GM18499 (cell line): ENCODE data around the gene PCDHA6.
"Not testable (repeated sequence)": the region's sequence is repeated elsewhere in the genome, so short reads cannot be mapped to it uniquely, and the experiment has no call there.

Experiments
- ATAC-seq: cut with Tn5 transposase; IDR thresholded peaks from one replicate; pipeline ENCODE4 v1.9.1; 2021; ENCODE audit warnings: moderate number of reproducible peaks; ENCODE audit not compliant: insufficient read depth, unreplicated experiment

Gene PCDHA6

DNA sequence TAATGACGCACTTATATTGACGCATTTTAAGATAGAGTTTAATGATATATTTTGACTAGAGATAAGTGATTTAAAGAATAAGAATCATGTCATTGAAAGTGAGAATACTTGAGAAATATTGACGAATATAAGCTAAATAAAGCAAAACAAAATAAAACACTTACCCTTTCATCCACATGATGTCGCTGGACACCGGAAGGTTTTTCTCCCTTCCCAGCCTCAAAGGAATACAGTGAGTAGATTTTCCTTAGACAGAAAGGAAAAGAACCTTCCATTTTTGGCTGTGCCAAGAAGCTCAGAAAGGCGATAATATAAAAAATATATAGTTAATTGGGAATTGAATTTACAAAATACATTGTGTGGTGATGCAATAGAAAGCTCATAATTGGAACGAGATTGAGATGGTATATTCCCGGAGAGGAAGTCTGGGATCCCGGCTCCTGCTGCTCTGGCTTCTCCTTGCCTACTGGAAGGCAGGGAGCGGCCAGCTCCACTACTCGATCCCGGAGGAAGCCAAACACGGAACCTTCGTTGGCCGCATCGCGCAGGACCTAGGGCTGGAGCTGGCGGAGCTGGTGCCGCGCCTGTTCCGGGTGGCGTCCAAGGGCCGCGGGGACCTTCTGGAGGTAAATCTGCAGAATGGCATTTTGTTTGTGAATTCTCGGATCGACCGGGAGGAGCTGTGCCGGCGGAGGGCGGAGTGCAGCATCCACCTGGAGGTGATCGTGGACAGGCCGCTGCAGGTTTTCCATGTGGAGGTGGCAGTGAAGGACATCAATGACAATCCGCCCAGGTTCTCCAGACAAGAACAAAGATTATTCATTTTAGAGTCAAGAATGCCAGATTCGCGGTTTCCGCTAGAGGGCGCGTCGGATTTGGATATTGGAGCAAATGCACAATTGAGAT, 6.1 kb upstream of the PCDHA6 start, which contains the start of gene PCDHA5:
TSS of gene PCDHA5 (plus strand) at position 239 of the 906 bp plus-strand sequence.
- ATAC-seq, result no peak

DNA sequence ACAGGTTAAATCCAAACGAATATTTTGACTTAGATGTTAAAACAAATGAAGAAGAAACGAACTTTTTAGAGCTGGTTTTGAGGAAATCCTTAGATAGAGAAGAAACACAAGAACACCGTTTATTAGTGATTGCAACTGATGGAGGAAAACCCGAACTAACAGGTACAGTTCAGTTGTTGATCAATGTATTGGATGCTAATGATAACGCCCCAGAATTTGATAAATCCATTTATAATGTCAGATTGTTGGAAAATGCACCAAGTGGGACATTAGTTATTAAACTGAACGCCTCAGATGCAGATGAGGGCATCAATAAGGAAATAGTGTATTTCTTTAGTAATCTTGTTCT, 5.5 kb upstream of the PCDHA6 start:
- ATAC-seq, result no peak

DNA sequence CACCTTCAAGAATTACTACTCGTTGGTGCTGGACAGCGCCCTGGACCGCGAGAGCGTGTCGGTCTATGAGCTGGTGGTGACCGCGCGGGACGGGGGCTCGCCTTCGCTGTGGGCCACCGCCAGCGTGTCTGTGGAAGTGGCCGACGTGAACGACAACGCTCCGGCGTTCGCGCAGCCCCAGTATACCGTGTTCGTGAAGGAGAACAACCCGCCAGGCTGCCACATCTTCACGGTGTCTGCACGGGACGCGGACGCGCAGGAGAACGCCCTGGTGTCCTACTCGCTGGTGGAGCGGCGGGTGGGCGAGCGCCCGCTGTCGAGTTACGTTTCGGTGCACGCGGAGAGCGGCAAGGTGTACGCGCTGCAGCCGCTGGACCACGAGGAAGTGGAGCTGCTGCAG, 4.8 kb upstream of the PCDHA6 start:
- not testable (repeated sequence) for ATAC-seq

DNA sequence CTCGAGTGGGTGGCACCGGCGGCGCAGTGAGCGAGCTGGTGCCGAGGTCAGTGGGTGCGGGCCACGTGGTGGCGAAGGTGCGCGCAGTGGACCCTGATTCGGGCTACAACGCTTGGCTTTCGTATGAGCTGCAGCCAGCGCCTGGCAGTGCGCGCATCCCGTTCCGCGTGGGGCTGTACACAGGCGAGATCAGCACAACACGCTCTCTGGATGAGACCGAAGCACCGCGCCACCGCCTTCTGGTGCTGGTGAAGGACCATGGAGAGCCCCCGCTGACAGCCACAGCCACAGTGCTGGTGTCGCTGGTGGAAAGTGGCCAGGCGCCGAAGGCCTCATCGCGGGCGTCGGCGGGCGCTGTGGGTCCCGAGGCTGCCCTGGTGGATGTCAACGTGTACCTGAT, 4.3 kb upstream of the PCDHA6 start:
- no peak for ATAC-seq

DNA sequence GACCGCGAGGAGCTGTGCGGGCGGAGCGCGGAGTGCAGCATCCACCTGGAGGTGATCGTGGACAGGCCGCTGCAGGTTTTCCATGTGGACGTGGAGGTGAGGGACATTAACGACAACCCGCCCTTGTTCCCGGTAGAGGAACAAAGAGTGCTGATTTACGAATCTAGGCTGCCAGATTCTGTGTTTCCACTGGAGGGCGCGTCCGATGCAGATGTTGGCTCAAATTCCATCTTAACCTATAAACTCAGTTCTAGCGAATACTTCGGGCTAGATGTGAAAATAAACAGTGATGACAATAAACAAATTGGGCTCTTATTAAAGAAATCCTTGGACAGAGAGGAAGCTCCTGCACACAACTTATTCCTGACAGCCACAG, 590 bp downstream of the PCDHA6 start:
- ATAC-seq, result no peak

GRCh38 chr5:140829511-140830501, 2.0 kb downstream of the PCDHA6 start:
- not testable (repeated sequence) for ATAC-seq

GRCh38 chr5:140833993-140834392, 6.2 kb downstream of the PCDHA6 start, which contains the start of gene PCDHA7:
Gene PCDHA7 (plus strand): TSS chr5:140834269. CDS start chr5:140834384, 115 bp downstream.
- ATAC-seq, result no peak

GRCh38 chr5:140834439-140835008, 6.8 kb downstream of the PCDHA6 start:
- not testable (repeated sequence) for ATAC-seq

GRCh38 chr5:140835622-140836510, 8.1 kb downstream of the PCDHA6 start:
- no peak for ATAC-seq

GRCh38 chr5:140840978-140841962, 13.5 kb downstream of the PCDHA6 start, which contains the start of gene PCDHA8:
Gene PCDHA8 (plus strand): TSS chr5:140841187. CDS start chr5:140841322, 135 bp downstream.
- no peak for ATAC-seq

GRCh38 chr5:140842798-140843733, 15.3 kb downstream of the PCDHA6 start:
- no peak for ATAC-seq

GRCh38 chr5:140848139-140849102, 20.7 kb downstream of the PCDHA6 start, which contains the start of gene PCDHA9:
Gene PCDHA9 (plus strand): TSS chr5:140848382. CDS start chr5:140848496, 114 bp downstream.
- ATAC-seq, result not testable (repeated sequence)

DNA sequence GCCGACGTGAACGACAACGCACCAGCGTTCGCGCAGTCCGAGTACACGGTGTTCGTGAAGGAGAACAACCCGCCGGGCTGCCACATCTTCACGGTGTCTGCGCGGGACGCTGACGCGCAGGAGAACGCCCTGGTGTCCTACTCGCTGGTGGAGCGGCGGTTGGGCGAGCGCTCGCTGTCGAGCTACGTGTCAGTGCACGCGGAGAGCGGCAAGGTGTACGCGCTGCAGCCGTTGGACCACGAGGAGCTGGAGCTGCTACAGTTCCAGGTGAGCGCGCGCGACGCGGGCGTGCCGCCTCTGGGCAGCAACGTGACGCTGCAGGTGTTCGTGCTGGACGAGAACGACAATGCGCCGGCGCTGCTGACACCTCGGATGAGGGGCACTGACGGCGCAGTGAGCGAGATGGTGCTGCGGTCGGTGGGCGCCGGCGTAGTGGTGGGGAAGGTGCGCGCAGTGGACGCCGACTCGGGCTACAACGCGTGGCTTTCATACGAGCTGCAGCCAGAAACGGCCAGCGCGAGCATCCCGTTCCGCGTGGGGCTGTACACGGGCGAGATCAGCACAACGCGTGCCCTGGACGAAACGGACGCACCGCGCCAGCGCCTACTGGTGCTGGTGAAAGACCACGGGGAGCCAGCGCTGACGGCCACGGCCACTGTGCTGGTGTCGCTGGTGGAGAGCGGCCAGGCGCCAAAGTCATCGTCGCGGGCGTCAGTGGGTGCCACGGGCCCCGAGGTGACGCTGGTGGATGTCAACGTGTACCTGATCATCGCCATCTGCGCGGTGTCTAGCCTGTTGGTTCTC, 22.3 kb downstream of the PCDHA6 start:
- not testable (repeated sequence) for ATAC-seq

DNA sequence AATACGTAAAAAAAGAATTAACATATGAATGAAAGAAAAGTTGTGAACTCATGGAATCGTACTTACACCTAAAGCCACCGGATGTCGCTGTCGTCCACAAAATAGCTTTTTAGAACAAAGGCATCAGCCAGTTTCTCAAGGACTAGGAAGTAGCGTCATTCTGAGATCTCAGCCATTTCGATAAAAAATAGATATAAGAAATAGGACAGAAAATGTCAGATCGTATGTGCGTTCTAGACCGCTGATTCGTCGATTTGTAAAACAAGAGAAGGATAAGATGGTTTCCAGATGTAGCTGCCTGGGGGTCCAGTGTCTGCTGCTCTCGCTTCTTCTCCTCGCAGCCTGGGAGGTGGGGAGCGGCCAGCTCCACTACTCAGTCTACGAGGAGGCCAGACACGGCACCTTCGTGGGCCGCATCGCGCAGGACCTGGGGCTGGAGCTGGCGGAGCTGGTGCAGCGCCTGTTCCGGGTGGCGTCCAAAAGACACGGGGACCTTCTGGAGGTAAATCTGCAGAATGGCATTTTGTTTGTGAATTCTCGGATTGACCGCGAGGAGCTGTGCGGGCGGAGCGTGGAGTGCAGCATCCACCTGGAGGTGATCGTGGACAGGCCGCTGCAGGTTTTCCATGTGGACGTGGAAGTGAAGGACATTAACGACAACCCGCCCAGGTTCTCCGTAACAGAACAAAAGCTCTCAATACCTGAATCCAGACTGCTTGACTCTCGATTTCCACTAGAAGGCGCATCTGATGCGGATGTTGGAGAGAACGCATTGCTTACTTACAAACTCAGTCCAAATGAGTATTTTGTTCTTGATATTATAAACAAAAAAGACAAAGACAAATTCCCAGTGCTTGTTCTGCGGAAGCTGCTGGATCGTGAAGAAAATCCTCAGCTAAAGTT, 28.3 kb downstream of the PCDHA6 start, which contains the start of gene PCDHA10:
TSS of gene PCDHA10 (plus strand) at position 126 of the 903 bp plus-strand sequence. CDS start at position 278, 152 bp downstream.
- no peak for ATAC-seq
